Heart left ventricle (tissue), 16 donors: ENCODE data around the gene XPO6. TPM values are rescaled to one million over a fixed set of nuclear protein-coding genes. Genes with fewer than 3 reads are reported as not detected.

Experiments
- ATAC-seq, 4 donors: fragments of 200-7000 bp; cut with Tn5 transposase; one replicate each; pipeline ENCODE4 v1.9.1; 2020 to 2022; ENCODE audit warnings: moderate library complexity in 4 of 4, mild to moderate bottlenecking in 3 of 4, moderate number of reproducible peaks in 1 of 4
- DNase-seq, 5 donors: peaks; one replicate each; pipeline ENCODE4 v3.0.0-alpha.2; 2020
- H3K27ac ChIP-seq, 12 donors: fragments of 200-600 bp; sonication (generic) in 4 of 12; one replicate each; pipeline versions ENCODE4 v1.5.0 to v1.8.0; 2016 to 2022; ENCODE audit warnings: mild to moderate bottlenecking in 2 of 12
- H3K27me3 ChIP-seq, 9 donors: fragments of 200-600 bp; sonication (generic) in 2 of 9; one replicate each; pipeline versions ENCODE4 v1.5.1 to v1.8.0; 2016 to 2022; ENCODE audit warnings: mild to moderate bottlenecking in 3 of 9
- H3K36me3 ChIP-seq, 9 donors: fragments of 200-600 bp; sonication (generic) in 2 of 9; one replicate each; pipeline versions ENCODE4 v1.5.0 to v1.8.0; 2018 to 2022; ENCODE audit warnings: mild to moderate bottlenecking in 2 of 9
- H3K4me1 ChIP-seq, 12 donors: fragments of 200-600 bp; sonication (generic) in 4 of 12; one replicate each; pipeline versions ENCODE4 v1.5.0 to v1.8.0; 2016 to 2022; ENCODE audit warnings: mild to moderate bottlenecking in 3 of 12
- H3K4me3 ChIP-seq, 12 donors: fragments of 200-600 bp; sonication (generic) in 4 of 12; one replicate each; pipeline versions ENCODE4 v1.5.0 to v1.8.0; 2017 to 2022; ENCODE audit warnings: mild to moderate bottlenecking in 9 of 12, moderate library complexity in 4 of 12
- H3K9me3 ChIP-seq, 12 donors: fragments of 200-600 bp; sonication (generic) in 4 of 12; one replicate each; pipeline versions ENCODE4 v1.5.0 to v1.8.0; 2016 to 2022; ENCODE audit warnings: mild to moderate bottlenecking in 1 of 12
- CTCF ChIP-seq, 12 donors: fragments of 200-600 bp; sonication (generic) in 4 of 12; IDR thresholded peaks; one replicate each; pipeline versions ENCODE4 v1.5.0 to v1.8.0; 2018 to 2022; ENCODE audit warnings: antibody characterized with exemption in 12 of 12, mild to moderate bottlenecking in 5 of 12
- POLR2A ChIP-seq, 2 donors: fragments of 450-650 bp; IDR thresholded peaks; one replicate each; pipeline ENCODE4 v1.6.1; 2017; ENCODE audit warnings: antibody characterized with exemption in 2 of 2, mild to moderate bottlenecking in 2 of 2, moderate library complexity in 2 of 2
- WGBS, 4 donors: extraction: QIAGEN DNeasy Blood & Tissue Kit in 2 of 4; methylation state at CpG; one replicate each; pipeline versions ENCODE4 v1.1.5 to v1.1.7; 2013 to 2018; 5-methylcytosine and 5-hydroxymethylcytosine counted together
- intact Hi-C, 10 donors: fragments of 100-400 bp; cut with DNase I; formaldehyde crosslinking; loops; one replicate each; pipeline versions ENCODE4 v1.11.1 to v1.14.2; 2022
- polyA plus RNA-seq, 2 donors: library from polyadenylated mRNA; stranded (reverse); fragments of 200-250 nt; gene quantifications; one replicate each; pipeline ENCODE4 v1.2.3, GENCODE V29; 2013
- total RNA-seq, 9 donors: library from RNA; depleted of rRNA in 2 of 9; stranded (reverse); fragments of >200 nt in 2 of 9; fragmentation: NEBNext Ultra II Directional in 3 of 9; extraction: Animal tissue kit (Norgen Biotek cat#: 25700) in 3 of 9; gene quantifications; one replicate each; pipeline versions ENCODE4 v1.1.0 to v1.2.4, GENCODE V29; 2016 to 2023
- donor health status: ischemic (EF 13 %, LVEDD 7.1; RV severe dilation, severe dysfunction).
- donor health status: healthy with polysubstance abuse.
- donor health status: DM: no; HTN: yes; CAD: no.
- donor health status: DM: no; HTN: no; CAD: no.
- donor health status: ischemic (EF 25% LVEDD 6.9; RV normal size, moderate dysfunction).
- donor health status: ischemic (EF 25% LVEDD 5.7; RV mildly dilated, moderate dysfunction).
- donor health status: healthy.
- donor health status: DM: yes; HTN: yes; CAD: no.
- donor health status: ischemic (EF 35%, LVEDD 5.7; RV mildly dilated, moderate dysfunction).
- donor health status: nonischemic (EF 11% LVEDD 7.7; RV severe dilation, severe dysfunction).
- donor health status: DM: yes; HTN: yes; CAD: no.
- donor health status: PGD.
- donor health status: ischemic (EF 29% LVEDD 5.4; RV normal size, mild dysfunction).
- donor health status: nonischemic (EF 23%, LVEDD 6.1; RV moderate dilation, normal function).

XPO6 gene
- total and polyA plus RNA-seq, 11 donors = 19.8 to 78.0 (median 33.0) TPM

DNA sequence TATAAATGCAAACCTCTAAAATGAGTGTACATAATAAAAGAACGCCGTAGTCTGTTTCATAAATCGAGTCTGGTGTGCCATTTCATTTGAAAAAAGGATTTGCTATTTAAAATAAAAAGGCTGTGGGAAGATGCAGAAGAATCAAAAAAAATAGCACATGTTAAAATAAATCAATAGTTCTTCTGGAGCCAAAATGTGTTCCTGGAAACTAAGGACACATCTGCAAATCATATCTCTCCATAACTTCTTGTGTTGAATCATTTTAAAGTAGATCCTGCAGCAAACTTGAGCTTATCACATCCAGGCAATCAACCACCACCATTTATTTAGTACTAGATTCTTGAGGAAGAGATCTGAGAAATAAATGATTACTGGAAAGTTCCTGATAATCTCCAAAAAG, 29.0 kb downstream of the XPO6 start:
- Histone ChIP-seq H3K4me1 (peaks cover 4 to 76% (median 45%) of the 10 kb centered on the region in 12 donors), H3K9me3 (peaks cover 0 to 8% (median 0%) of the 10 kb centered on the region in 12 donors), H3K27me3 (no peaks in the 10 kb centered on the region), H3K27ac (peak overlapping the region in 3 of 12 donors; percentile 54 to 78 (median 73)), H3K36me3 (peaks cover 0 to 21% (median 3%) of the 10 kb centered on the region in 9 donors), H3K4me3 (no peak overlapping the region)
- TF ChIP-seq POLR2A (IDR thresholded peaks at IDR 0.05) (no peak), CTCF (IDR thresholded peaks at IDR 0.05) (no peak)
- intact Hi-C loops = loop anchor here in 2 of 10 donors (2.0 to 5.0 kb wide), 2 partner anchors 74 to 76 kb away; no protein-coding TSS in a partner anchor
- 66 to 85% (median 73%) methylated on average over 3 of the region's 3 CpGs for WGBS, 4 donors
- ATAC-seq (no peak), DNase-seq (no peak)

- DNase-seq (no peak), ATAC-seq (peak in 1 of 4 donors; percentile 58)
- no peaks in the 10 kb centered on the region for H3K27me3 ChIP-seq
- no peak for TF ChIP-seq CTCF (IDR thresholded peaks at IDR 0.05)
- TF ChIP-seq POLR2A (IDR thresholded peaks at IDR 0.05) = no peak
- peak overlapping the region in 9 of 12 donors; percentile 24 to 78 (median 54) for H3K27ac ChIP-seq
- no peak overlapping the region for H3K4me3 ChIP-seq
- peaks cover 0 to 8% (median 0%) of the 10 kb centered on the region in 12 donors for H3K9me3 ChIP-seq
- peaks cover 4 to 70% (median 40%) of the 10 kb centered on the region in 12 donors for H3K4me1 ChIP-seq
- peaks cover 0 to 27% (median 8%) of the 10 kb centered on the region in 9 donors for H3K36me3 ChIP-seq
- intact Hi-C loops = loop anchor here in 2 of 10 donors (2.0 to 5.0 kb wide), 2 partner anchors 75 to 77 kb away; no protein-coding TSS in a partner anchor
- WGBS, 4 donors = 75 to 86% (median 76%) methylated on average over 7 of the region's 7 CpGs
Measured at GRCh38 chr16:28182183-28182582, 29.6 kb downstream of the XPO6 start.

- peaks cover 0 to 8% (median 0%) of the 10 kb centered on the region in 12 donors for H3K9me3 ChIP-seq
- no peak overlapping the region for H3K4me3 ChIP-seq
- peak overlapping the region in 9 of 12 donors; percentile 24 to 78 (median 54) for H3K27ac ChIP-seq
- no peak for TF ChIP-seq CTCF (IDR thresholded peaks at IDR 0.05)
- TF ChIP-seq POLR2A (IDR thresholded peaks at IDR 0.05) = no peak
- 11 to 22% (median 18%) methylated on average over 2 of the region's 2 CpGs for WGBS, 4 donors
- ATAC-seq (peak; percentile 72 to 90 (median 88)), DNase-seq (peak in 3 of 5 donors; percentile 18 to 45 (median 34))
- no peaks in the 10 kb centered on the region for H3K27me3 ChIP-seq
- peaks cover 0 to 34% (median 11%) of the 10 kb centered on the region in 9 donors for H3K36me3 ChIP-seq
- H3K4me1 ChIP-seq = peaks cover 4 to 63% (median 37%) of the 10 kb centered on the region in 12 donors
- intact Hi-C loops = loop anchor here in 1 of 10 donors (5.0 kb wide), 1 partner anchor 76 kb away; no protein-coding TSS in a partner anchor
Measured at GRCh38 chr16:28181515-28181914, 30.2 kb downstream of the XPO6 start.

GRCh38 chr16:28180655-28181460, 30.9 kb downstream of the XPO6 start:
- WGBS, 4 donors = 73 to 80% (median 74%) methylated on average over 9 of the region's 9 CpGs
- H3K27ac ChIP-seq = peak overlapping the region in 5 of 12 donors; percentile 44 to 78 (median 54)
- TF ChIP-seq POLR2A (IDR thresholded peaks at IDR 0.05) (no peak), CTCF (IDR thresholded peaks at IDR 0.05) (no peak)
- ATAC-seq (peak in 1 of 4 donors; percentile 4), DNase-seq (no peak)
- H3K27me3 ChIP-seq = no peaks in the 10 kb centered on the region
- H3K36me3 ChIP-seq = peaks cover 0 to 40% (median 16%) of the 10 kb centered on the region in 9 donors
- peaks cover 0 to 8% (median 0%) of the 10 kb centered on the region in 12 donors for H3K9me3 ChIP-seq
- H3K4me1 ChIP-seq = peaks cover 4 to 57% (median 37%) of the 10 kb centered on the region in 12 donors
- intact Hi-C loops = loop anchor here in 1 of 10 donors (5.0 kb wide), 1 partner anchor 76 kb away; no protein-coding TSS in a partner anchor
- H3K4me3 ChIP-seq = peak overlapping the region in 1 of 12 donors; percentile 15
